ENCODE data around the gene EEF1E1.

GRCh38 chr6:8073758-8074157 lies 28.6 kb downstream of the EEF1E1 start:
- TF ChIP-seq CTCF (IDR thresholded peaks at IDR 0.05) (no peak), POLR2A (IDR thresholded peaks at IDR 0.05) (no peak)
